Islet of Langerhans (tissue), 1 donor: ENCODE measurements around the gene GPR78.
"Not testable (repeated sequence)": the region's sequence is repeated elsewhere in the genome, so short reads cannot be mapped to it uniquely, and the experiment has no call there.

ENCODE experiments used
- FAIRE-seq: peaks from one replicate; lab custom pipeline; 2011; peaks lifted over from hg19 to GRCh38; lab: Jason Lieb, UNC

The GPR78 gene

GRCh38 chr4:8618421-8618820 lies 38.2 kb downstream of the GPR78 start:
- no peak for FAIRE-seq

GRCh38 chr4:8618961-8619720 lies 38.9 kb downstream of the GPR78 start:
- FAIRE-seq, result no peak

DNA sequence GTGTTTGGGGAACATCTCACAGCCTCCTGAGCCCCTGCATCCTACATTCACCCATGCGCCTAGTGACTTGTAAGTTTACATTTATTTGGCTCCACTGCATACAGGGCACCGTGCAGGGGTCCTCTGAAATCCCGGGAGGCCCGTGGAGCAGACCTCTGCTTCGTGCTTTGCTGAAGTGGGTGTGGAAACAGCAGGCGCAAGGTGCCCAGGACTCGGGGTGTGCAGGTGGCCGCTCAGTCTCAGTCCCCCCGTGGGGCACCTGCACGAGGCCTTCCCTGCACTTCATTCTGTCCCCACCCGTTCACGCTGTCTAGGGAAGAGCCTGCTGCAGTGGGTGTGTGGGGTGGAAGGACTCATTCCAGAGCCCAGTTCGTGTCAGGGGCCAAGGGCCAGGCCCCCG lies 40.9 kb downstream of the GPR78 start:
- not testable (repeated sequence) for FAIRE-seq

GRCh38 chr4:8624601-8625272 lies 44.5 kb downstream of the GPR78 start:
- not testable (repeated sequence) for FAIRE-seq

DNA sequence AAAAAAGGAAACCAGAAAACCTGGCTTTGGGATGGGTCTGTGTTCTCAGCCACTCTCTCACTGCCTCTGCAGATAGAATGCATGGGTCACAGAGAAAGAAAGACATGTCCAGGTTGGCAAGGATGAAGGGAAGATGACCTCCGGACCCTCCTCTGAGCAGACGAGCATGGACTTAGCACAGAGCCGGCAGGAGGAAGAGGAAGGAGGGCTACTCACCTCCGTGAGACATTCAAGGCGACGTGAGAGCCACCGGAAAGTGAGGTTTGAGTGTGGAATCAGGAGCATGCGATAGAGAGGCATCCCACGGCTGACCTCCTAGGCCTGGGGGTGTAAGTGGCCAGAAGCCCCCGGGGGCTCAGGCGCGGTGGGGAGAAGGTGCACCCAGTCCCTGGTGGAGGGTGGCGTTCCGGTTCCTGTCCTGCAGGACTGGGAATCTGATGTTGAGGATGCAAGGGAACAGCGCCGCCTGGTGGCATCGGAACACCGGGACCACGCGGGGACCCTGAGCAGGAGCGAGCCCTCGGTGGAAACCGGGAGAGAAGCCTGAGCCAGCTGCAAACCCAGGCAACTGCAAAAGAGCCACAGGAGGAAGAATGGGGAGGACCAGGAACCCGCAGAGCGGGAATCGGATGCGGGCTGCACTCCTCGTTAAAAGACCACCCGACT lies 50.2 kb downstream of the GPR78 start:
- FAIRE-seq, result not testable (repeated sequence)

DNA sequence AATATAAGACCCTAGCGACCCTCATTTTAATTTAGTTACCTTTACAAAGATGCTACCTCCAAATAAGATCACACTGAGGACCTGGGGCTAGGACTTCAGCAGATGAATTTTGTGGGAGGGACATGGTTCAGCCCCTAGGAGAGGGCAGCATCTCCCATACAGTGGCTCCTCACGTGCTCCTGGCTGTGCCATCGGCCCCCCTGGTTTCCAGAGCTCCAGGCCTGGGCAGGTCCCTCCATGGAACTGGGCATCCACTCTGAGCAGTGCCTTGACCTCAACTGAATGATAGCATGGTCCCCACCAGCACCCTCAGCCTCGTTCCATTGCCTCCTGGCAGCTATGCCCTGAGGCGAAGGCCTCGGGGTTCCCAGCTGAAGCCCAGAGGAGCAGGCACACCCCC lies 51.7 kb downstream of the GPR78 start:
- FAIRE-seq, result not testable (repeated sequence)

DNA sequence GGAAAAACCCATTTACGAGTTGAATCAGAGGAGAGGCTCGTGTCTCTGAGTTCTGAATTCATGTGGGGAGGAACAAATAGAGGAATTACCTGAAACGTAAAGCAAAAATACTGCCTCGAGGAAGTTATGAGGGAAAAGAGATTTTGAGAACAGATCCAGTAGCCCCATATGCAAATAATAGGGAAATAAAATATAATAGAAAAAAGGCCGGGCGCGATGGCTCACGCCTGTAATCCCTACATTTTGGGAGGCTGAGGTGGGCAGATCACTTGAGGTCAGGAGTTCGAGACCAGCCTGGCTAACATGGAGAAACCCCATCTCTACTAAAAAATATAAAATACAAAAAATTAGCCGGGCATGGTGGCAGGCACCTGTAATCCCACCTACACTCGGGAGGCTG lies 54.6 kb downstream of the GPR78 start:
- not testable (repeated sequence) for FAIRE-seq

- not testable (repeated sequence) for FAIRE-seq
These were observed 55.8 kb downstream of the GPR78 start for GRCh38 chr4:8635897-8636554.
